Stomach (tissue), 9 donors: ENCODE results near the gene BLTP3B. TPM values are rescaled to one million over a fixed set of nuclear protein-coding genes. Genes with fewer than 3 reads are reported as not detected.

Experiments
- DNase-seq, 2 donors: peaks; one replicate each; pipeline versions ENCODE4 v3.0.0 to v3.0.0-alpha.2; 2013 to 2019
- H3K27ac ChIP-seq, 5 donors: fragments of 200-600 bp in 4 of 5; sonication (generic) in 4 of 5; one replicate each; pipeline ENCODE4 v1.5.1; 2013 to 2019; ENCODE audit warnings: mild to moderate bottlenecking in 1 of 5, moderate library complexity in 1 of 5
- H3K27me3 ChIP-seq, 3 donors: fragments of 200-600 bp; sonication (generic); one replicate each; pipeline ENCODE4 v1.5.1; 2017 to 2019; ENCODE audit warnings: mixed run types in 1 of 3
- H3K36me3 ChIP-seq, 4 donors: fragments of 200-600 bp; sonication (generic); 1 replicate in 3 of 4; 2 replicates in 1 of 4; pipeline ENCODE4 v1.5.1; 2016 to 2019
- H3K4me1 ChIP-seq, 4 donors: fragments of 200-600 bp; sonication (generic); one replicate each; pipeline ENCODE4 v1.5.1; 2016 to 2019
- H3K4me3 ChIP-seq, 4 donors: fragments of 200-600 bp; sonication (generic) in 3 of 4; one replicate each; pipeline ENCODE4 v1.5.1; 2016 to 2019; ENCODE audit warnings: mild to moderate bottlenecking in 1 of 4
- H3K9me3 ChIP-seq, 4 donors: fragments of 200-600 bp; sonication (generic); one replicate each; pipeline ENCODE4 v1.5.1; 2016 to 2019
- CTCF ChIP-seq, 7 experiments: fragments of 450-650 bp in 4 of 7; fragments of 200-600 bp in 3 of 7; sonication (generic) in 3 of 7; IDR thresholded peaks; one replicate each; pipeline ENCODE4 v1.5.1; 2016 to 2019; ENCODE audit warnings: antibody characterized with exemption in 7 of 7, control low read depth in 2 of 7, mild to moderate bottlenecking in 1 of 7
- EP300 ChIP-seq: sonication (generic); formaldehyde crosslinking; IDR thresholded peaks from one replicate; pipeline ENCODE4 v1.6.1; 2017; ENCODE audit warnings: antibody characterized with exemption
- POLR2A ChIP-seq, 4 donors: fragments of 450-650 bp; IDR thresholded peaks; one replicate each; pipeline ENCODE4 v1.6.1; 2016; ENCODE audit warnings: antibody characterized with exemption in 4 of 4, control low read depth in 2 of 4, mild to moderate bottlenecking in 1 of 4, moderate library complexity in 1 of 4
- POLR2AphosphoS5 ChIP-seq, 3 donors: sonication (generic); formaldehyde crosslinking; IDR thresholded peaks; one replicate each; pipeline ENCODE4 v1.6.1; 2016; ENCODE audit warnings: antibody characterized with exemption in 3 of 3
- WGBS, 5 donors: extraction: QIAGEN DNeasy Blood & Tissue Kit in 3 of 5; methylation state at CpG; one replicate each; pipeline versions ENCODE4 v1.1.5 to v1.1.7; 2013 to 2018; 5-methylcytosine and 5-hydroxymethylcytosine counted together
- intact Hi-C: fragments of 100-400 bp; cut with DNase I; formaldehyde crosslinking; loops from one replicate; pipeline ENCODE4 v1.15.1; 2023; ENCODE audit warnings: low total_unique reads
- polyA plus RNA-seq, 3 donors: library from polyadenylated mRNA; stranded (reverse); fragments of 200-250 nt; gene quantifications; one replicate each; pipeline ENCODE4 v1.2.3, GENCODE V29; 2013
- total RNA-seq, 5 donors: library from RNA; depleted of rRNA; stranded (reverse); fragments of >200 nt; gene quantifications; one replicate each; pipeline versions ENCODE4 v1.1.0 to v1.2.3, GENCODE V29; 2014 to 2016
- donor health status: healthy with polysubstance abuse.
- donor health status: Bipolar disorder and iron deficiency.
- donor health status: healthy.

BLTP3B gene
- total and polyA plus RNA-seq, 8 donors, result 4.7 to 62.6 (median 22.1) TPM

DNA sequence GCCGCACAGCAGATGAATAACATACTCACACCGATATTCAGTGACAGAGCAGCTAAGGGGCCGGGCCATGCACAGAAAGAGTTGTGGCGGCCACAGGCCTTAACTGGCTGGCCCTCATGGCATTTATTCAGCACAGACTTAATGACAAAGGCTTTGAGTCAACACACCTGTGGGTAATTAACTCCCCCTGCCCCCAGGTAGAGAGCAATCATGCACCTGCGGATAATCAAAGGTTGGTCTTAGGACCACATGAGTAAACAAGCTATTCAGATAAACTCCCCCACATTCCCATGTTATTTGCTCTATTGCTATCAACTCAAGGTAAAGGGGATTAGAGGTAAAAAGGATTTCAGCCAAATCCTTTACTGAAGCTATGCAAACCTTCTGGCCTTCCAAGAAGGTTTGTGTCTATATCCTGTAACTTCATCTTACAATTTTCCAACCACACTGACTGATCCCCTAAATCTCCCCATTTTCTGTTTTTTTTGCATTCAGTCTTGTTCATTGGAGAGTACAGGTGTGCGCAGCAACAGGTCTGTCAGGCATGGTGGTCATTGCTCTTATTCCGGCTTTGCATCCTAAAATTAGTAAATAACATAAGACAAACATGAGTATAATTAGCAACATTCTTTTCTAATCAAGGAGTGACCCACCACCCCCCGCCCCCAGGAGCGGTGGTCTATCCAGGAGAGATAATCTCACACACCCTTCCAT lies 16.9 kb upstream of the BLTP3B start:
- no peak for DNase-seq
- Histone ChIP-seq H3K36me3 (no peaks in the 10 kb centered on the region), H3K27ac (no peak overlapping the region), H3K4me1 (peaks cover 5 to 14% (median 13%) of the 10 kb centered on the region in 4 donors), H3K27me3 (no peaks in the 10 kb centered on the region), H3K9me3 (no peaks in the 10 kb centered on the region), H3K4me3 (no peak overlapping the region)
- 90 to 92% (median 91%) methylated on average over 5 to 9 of the region's 9 CpGs for WGBS, 5 donors
- no peak for TF ChIP-seq POLR2AphosphoS5 (IDR thresholded peaks at IDR 0.05)
- TF ChIP-seq EP300, result no peak
- no peak for TF ChIP-seq POLR2A (IDR thresholded peaks at IDR 0.05)
- no peak for TF ChIP-seq CTCF (IDR thresholded peaks at IDR 0.05)
- intact Hi-C loops, result no loop called here

DNA sequence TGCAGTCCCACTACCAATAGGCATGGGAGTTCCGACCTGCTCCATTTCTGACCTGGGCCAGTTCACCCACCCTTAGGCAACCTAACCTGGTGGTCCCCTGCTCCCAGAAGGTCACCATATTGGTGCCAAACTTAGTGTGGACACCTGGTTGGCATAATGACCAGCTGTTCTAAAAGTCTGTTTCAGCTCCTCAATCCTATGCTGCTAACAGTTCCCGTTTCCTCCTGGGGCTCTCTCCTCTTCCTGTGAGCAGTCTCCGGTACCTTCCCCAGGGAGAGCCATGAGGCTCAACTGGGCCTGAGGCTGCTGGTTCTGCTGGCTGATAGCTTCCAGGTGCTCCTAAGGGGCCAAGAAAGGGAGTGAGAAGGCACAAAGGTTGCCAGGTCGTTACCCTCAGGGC lies 15.9 kb upstream of the BLTP3B start:
- Histone ChIP-seq H3K27me3 (no peaks in the 10 kb centered on the region), H3K4me1 (peaks cover 0 to 4% (median 3%) of the 10 kb centered on the region in 4 donors)
- no peak for TF ChIP-seq CTCF (IDR thresholded peaks at IDR 0.05)

DNA sequence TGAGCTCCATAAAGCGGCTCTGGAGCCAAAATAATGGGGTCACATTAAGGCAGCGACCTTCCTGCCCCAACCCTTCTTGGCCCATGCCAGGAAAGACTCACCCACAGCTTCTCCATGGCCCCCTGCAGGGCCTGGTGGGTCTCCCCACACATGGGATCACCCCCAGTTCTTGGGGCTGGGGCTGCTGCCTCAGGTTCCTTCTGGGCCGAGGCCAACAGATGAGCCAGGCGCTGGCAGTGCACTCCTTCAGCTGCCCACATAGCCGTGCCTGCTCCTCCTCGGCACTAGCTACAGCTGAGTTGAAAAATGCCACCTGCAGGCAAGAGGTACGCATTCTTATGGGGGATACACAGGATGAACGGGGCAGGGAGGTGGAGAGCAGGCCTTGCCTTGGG lies 14.8 kb upstream of the BLTP3B start:
- Histone ChIP-seq H3K36me3 (no peaks in the 10 kb centered on the region), H3K4me1 (no peaks in the 10 kb centered on the region), H3K4me3 (no peak overlapping the region), H3K27ac (no peak overlapping the region), H3K27me3 (no peaks in the 10 kb centered on the region), H3K9me3 (no peaks in the 10 kb centered on the region)
- no peak for TF ChIP-seq POLR2A (IDR thresholded peaks at IDR 0.05)
- no peak for TF ChIP-seq EP300
- TF ChIP-seq CTCF (IDR thresholded peaks at IDR 0.05), result no peak
- TF ChIP-seq POLR2AphosphoS5 (IDR thresholded peaks at IDR 0.05), result no peak
- 90 to 96% (median 91%) methylated on average over 7 to 8 of the region's 8 CpGs for WGBS, 5 donors
- no peak for DNase-seq
- intact Hi-C loops, result no loop called here

More for the DNA sequence above, 15.9 kb upstream of the BLTP3B start:
- intact Hi-C loops, result no loop called here
- no peak for DNase-seq
- WGBS, 5 donors, result 85 to 97% (median 93%) methylated on average over 4 of the region's 4 CpGs
- Histone ChIP-seq H3K9me3 (no peaks in the 10 kb centered on the region), H3K27ac (no peak overlapping the region), H3K4me3 (no peak overlapping the region), H3K36me3 (no peaks in the 10 kb centered on the region)

GRCh38 chr12:100156731-100157426 lies 14.2 kb upstream of the BLTP3B start:
- 80 to 88% (median 86%) methylated on average over 11 of the region's 11 CpGs for WGBS, 5 donors
- no peak for TF ChIP-seq POLR2AphosphoS5 (IDR thresholded peaks at IDR 0.05)
- no peak for TF ChIP-seq POLR2A (IDR thresholded peaks at IDR 0.05)
- no peak for TF ChIP-seq EP300
- no peak for TF ChIP-seq CTCF (IDR thresholded peaks at IDR 0.05)
- Histone ChIP-seq H3K4me3 (no peak overlapping the region), H3K27me3 (no peaks in the 10 kb centered on the region), H3K9me3 (no peaks in the 10 kb centered on the region), H3K27ac (no peak overlapping the region), H3K36me3 (no peaks in the 10 kb centered on the region), H3K4me1 (no peaks in the 10 kb centered on the region)
- DNase-seq, result no peak
- intact Hi-C loops, result no loop called here
